HG03025 (cell line): ENCODE data around the gene MSRB2.

ENCODE experiments used
- ATAC-seq: cut with Tn5 transposase; IDR thresholded peaks from one replicate; pipeline ENCODE4 v1.9.1; 2021; ENCODE audit warnings: mild to moderate bottlenecking, moderate library complexity; ENCODE audit not compliant: unreplicated experiment, low FRiP score

Gene MSRB2

DNA sequence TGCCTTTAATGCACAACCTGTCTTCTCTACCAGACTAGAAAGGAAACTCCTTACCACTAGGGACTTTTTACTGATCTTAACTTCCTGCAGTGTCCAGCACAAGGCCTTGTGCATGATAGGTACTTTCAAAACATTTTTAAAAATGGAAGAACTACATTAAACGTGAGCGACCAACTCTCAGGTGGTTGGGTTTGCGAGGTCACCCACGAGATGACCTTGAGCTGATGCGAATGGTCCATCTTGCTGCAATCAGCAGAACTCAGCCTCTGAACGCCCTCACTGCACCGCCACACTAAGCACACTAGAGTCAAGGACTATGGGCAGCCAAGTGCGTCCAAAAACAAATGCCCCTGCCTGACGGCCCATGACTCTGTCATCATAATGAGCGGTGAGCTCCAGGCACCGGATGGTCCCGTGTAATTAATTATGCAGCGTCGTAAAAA, 61.9 kb downstream of the MSRB2 start:
- ATAC-seq: no peak

DNA sequence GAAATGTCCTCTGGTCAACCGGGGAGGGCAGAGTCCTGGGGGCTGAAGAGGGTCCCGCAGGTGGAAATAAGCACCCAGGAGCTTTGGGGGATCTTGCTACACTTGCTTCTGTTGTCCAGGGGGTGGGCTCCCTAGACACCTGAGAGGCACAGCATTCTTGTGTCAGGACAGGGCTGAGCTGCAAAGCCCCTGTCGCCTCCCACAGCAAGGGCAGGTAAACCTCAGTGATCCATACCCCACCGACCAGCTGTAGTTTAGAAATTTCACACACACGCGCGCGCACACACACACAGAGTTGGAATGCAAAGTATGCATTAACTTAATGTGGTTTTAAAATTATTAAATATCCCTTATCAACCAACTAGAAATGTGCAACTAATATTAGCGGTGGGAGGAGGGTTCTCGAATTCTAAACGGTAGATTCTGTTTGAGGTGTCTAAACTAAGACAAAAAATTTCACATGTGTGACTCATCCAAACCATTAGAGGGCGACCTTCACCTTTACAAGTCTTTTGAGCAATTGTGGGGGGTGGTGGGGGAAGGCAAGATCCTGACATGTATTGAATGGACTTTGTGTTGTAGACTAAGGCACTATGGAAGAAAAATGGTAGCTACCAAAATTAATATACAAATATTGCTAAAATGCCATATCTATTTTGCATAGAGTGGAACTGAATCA, 62.5 kb downstream of the MSRB2 start:
- peak; percentile 63 for ATAC-seq

DNA sequence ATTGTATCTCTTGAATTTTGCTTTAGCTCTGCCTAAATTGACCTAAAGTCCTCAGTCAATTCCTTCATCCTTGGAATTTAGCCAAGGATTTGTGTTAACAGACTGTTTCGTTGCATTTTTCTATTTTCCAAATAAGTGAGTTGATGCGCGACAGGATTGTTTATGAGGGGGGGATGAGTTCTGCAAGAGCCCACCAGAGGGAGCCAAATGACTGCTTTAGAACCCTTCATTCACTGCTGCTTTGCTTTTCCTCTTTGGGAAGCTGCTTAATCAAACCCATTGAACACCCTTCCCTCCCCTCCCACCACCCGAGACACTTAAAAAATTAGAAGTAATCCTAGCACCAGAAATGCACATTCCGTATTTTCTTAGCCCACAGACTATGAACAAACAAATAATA, 63.0 kb downstream of the MSRB2 start:
- peak; percentile 76 for ATAC-seq

DNA sequence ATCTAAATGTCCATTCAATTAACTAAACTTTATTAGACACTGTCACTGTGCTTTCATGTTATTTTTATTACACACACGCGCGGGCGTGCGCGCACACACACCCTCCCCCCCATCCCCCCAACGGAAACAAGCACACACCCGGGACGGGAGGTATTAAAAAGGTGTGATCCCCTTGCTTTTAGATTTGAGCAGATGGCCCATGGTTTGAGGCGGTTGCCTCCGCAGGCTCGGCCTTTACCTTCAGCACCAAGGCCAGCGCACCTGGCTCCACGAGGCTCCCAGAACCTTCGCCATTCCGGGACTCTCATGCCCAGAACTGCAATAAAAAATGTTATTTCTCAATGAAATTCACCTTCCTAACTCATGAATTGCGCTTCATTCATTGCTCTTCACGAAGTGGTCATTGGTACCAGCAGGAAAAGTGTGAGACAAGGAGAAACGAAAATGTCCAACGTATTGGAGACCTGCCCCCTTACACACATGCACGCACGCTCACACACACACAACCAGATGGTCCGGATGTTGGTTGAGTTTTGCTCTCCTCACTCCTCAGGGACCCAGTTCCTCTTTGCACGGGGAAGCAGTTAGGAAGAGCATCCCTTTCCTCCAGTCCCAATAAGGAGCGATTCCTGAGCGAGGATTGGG, 76.0 kb downstream of the MSRB2 start:
- no peak for ATAC-seq
